K562 (cell line): Measurements from ENCODE around the gene PIK3C2B.

Experiments used
- MAFG ChIP-seq: fragments of 450-650 bp; conservative IDR thresholded peaks from 2 replicates; pipeline ENCODE4 v1.6.1; 2016; ENCODE audit warnings: missing genetic modification characterization, missing compliant biosample characterization
- POLR2A ChIP-seq: fragments of 450-650 bp; conservative IDR thresholded peaks from 2 replicates; pipeline ENCODE4 v1.6.1; 2016
- SMAD4 ChIP-seq: fragments of 250-450 bp; sonication (Bioruptor Pico); conservative IDR thresholded peaks from 2 replicates; pipeline ENCODE4 v1.8.0; 2021; ENCODE audit warnings: inconsistent platforms, mild to moderate bottlenecking, moderate library complexity
- TF ChIP-seq, protein P1 (sequence below): fragments of 250-450 bp; sonication (Bioruptor Pico); IDR thresholded peaks from 2 replicates; pipeline ENCODE4 v1.8.0; 2021; ENCODE audit warnings: mild to moderate bottlenecking, moderate library complexity
- TF ChIP-seq, protein P2 (sequence below), 3 experiments: IDR thresholded peaks in 2 of 3; conservative IDR thresholded peaks in 1 of 3; 2 replicates each; pipeline ENCODE4 v1.5.1; 2011 to 2012; ENCODE audit warnings: low read length in 3 of 3, mild to moderate bottlenecking in 3 of 3, control low read depth in 2 of 3, improper control_type of control experiment in 1 of 3, inconsistent platforms in 1 of 3, low read depth in 1 of 3, mixed read lengths in 1 of 3, moderate library complexity in 1 of 3; ENCODE audit not compliant: insufficient read depth in 2 of 3

DNA sequence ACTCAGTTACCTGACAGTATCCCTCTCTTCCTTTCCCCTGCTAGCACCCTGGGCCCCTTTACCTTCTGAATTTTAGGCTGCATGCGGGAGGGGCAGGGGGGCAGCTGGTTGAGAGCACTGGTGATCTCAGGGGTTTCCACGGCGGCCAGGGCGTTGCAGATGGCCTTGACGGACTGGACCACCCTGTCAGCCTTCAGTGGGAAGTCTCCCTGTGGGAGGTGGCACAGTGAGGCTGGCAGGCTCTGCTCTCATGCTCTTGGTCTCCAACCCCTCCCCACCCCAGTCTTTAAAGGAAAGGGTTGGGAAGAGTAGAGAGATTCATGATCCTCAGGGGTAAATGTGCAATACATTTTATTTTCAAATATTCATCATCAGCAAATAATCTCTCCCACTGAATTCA is 36.9 kb downstream of the PIK3C2B start:
- TF ChIP-seq SMAD4 (CRISPR knock-in tag) (no peak), MAFG (tag) (no peak; the same call in 1 of the 2 replicates), POLR2A (no peak)
- TF ChIP-seq, protein P1, sequence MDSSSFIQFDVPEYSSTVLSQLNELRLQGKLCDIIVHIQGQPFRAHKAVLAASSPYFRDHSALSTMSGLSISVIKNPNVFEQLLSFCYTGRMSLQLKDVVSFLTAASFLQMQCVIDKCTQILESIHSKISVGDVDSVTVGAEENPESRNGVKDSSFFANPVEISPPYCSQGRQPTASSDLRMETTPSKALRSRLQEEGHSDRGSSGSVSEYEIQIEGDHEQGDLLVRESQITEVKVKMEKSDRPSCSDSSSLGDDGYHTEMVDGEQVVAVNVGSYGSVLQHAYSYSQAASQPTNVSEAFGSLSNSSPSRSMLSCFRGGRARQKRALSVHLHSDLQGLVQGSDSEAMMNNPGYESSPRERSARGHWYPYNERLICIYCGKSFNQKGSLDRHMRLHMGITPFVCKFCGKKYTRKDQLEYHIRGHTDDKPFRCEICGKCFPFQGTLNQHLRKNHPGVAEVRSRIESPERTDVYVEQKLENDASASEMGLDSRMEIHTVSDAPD, result no peak
- TF ChIP-seq, protein P2, sequence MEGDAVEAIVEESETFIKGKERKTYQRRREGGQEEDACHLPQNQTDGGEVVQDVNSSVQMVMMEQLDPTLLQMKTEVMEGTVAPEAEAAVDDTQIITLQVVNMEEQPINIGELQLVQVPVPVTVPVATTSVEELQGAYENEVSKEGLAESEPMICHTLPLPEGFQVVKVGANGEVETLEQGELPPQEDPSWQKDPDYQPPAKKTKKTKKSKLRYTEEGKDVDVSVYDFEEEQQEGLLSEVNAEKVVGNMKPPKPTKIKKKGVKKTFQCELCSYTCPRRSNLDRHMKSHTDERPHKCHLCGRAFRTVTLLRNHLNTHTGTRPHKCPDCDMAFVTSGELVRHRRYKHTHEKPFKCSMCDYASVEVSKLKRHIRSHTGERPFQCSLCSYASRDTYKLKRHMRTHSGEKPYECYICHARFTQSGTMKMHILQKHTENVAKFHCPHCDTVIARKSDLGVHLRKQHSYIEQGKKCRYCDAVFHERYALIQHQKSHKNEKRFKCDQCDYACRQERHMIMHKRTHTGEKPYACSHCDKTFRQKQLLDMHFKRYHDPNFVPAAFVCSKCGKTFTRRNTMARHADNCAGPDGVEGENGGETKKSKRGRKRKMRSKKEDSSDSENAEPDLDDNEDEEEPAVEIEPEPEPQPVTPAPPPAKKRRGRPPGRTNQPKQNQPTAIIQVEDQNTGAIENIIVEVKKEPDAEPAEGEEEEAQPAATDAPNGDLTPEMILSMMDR (IDR thresholded peaks at IDR 0.05 in 2 of 3, conservative IDR thresholded peaks at IDR 0.05 in 1 of 3; ENCODE audit: insufficient read depth in 2 of 3, low read depth in 1 of 3, low read length in 3 of 3), result no peak
